Suppressor macrophage treated with lipopolysaccharide for 1 hour (primary cell): ENCODE measurements around the gene WIPI1.
"Not testable (repeated sequence)": the region's sequence is repeated elsewhere in the genome, so short reads cannot be mapped to it uniquely, and the experiment has no call there.

ENCODE experiments used
- DNase-seq, 3 donors: peaks; one replicate each; pipeline ENCODE4 v3.0.0-alpha.2; 2020 to 2022

Gene WIPI1

GRCh38 chr17:68437979-68438822 is 19.1 kb downstream of the WIPI1 start:
- DNase-seq, result peak; percentile 45 to 62 (median 54)

GRCh38 chr17:68435876-68436842 is 21.1 kb downstream of the WIPI1 start:
- peak; percentile 85 to 89 (median 87) for DNase-seq

- no peak for DNase-seq
Measured at GRCh38 chr17:68435361-68435760, 21.9 kb downstream of the WIPI1 start.

DNA sequence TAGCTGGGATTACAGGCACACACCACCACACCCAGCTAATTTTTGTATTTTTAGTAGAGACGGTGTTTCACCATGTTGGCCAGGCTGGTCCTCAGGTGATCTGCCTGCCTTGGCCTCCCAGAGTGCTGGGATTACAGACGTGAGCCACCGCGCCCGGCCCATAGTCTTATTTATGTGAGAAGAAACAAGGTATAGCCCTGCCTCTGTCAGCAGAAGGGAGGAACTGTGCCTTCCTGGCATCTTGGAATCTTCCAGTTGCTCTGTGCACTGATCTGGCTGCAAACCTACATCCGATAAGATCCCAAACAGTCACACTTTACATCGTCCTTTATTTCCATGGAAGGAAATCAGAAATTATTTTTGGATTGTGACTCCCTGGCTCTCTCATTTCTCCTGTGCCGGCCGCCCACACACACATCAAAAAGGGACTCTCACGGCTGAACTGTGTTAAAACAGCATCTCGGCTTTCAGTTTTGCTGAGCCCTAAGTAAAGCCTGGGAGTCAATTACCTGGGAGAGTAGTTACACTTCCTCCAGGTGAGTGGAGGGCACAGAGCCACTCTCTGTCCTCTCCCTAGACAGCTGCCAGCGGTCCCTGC is 23.3 kb downstream of the WIPI1 start:
- no peak for DNase-seq

DNA sequence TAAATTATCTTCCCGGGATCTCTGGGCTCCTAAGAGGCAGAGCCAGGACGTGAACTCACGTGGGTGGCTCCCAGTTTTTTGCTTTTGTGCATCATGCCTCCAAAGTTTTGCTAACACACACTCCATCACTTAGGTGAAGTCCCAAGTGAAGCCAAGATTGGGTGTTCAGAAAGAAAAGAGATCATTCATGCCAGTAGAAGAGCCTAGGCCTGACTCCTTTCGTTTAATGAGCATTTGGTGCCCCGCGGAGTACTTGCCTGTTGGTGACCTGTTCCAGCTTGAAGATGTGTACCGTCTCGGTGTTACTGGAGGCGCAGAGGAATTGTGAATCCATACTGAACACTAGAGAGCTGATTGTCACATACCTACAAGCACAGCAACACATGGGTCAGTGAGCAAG is 24.1 kb downstream of the WIPI1 start:
- DNase-seq, result no peak

DNA sequence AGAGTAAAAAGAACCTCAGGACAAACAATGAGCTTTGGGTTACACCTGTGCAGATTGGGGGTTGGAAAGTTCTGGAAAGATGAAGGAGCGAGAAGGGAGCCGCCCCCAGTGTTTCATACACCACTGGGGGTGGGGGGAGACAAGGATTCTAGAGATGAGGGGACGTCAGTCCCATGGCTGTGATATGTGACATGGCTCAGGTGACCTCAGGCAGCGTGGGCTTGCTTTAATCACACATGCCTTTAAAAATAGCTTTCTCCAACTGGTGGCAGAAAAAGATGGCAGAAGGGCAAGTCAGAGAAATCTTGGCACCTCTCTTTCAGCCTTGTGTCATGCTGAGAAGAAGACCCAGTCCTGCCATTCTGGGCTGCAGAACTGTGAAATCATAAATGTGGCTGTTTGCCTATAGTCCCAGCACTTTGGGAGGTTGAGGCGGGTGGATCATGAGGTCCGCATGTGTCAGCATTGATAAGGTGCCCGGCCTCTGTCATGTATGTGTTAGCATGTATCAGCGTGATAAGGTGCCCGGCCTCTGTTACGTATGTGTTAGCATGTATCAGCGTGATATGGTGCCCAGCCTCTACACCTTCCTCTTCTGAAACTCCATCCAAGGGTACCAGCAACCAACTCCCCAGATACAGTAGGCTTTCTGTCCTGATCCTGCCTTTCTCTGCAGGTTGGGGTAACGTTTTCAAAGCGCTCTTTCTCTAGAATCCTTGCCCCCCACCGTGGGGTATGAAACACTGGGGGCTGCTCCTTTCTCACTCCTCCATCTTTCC is 25.0 kb downstream of the WIPI1 start:
- no peak for DNase-seq

- peak; percentile 28 to 36 (median 29) for DNase-seq
Measured at GRCh38 chr17:68431661-68432071, 25.6 kb downstream of the WIPI1 start.

GRCh38 chr17:68431045-68431608 is 26.2 kb downstream of the WIPI1 start:
- no peak for DNase-seq

DNA sequence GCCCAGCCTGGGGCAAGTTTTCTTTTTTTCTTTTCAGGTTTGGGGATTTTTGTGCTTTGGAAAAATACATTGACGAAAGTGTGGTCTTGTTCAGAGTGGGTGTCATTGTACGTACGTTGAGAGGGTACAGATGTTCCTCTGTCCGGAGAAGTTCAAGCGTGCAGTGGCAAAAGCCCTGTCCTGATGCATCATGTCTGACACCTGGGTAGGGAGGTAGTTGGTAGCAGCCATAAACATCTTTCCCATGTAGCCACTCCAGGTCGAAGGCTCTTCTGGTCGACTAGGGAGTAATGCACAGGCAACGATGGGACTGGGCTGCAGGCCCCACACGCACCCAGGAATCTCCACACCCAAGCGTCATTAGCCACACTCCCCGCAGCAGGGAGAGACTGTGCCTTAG is 27.4 kb downstream of the WIPI1 start:
- DNase-seq, result no peak

DNA sequence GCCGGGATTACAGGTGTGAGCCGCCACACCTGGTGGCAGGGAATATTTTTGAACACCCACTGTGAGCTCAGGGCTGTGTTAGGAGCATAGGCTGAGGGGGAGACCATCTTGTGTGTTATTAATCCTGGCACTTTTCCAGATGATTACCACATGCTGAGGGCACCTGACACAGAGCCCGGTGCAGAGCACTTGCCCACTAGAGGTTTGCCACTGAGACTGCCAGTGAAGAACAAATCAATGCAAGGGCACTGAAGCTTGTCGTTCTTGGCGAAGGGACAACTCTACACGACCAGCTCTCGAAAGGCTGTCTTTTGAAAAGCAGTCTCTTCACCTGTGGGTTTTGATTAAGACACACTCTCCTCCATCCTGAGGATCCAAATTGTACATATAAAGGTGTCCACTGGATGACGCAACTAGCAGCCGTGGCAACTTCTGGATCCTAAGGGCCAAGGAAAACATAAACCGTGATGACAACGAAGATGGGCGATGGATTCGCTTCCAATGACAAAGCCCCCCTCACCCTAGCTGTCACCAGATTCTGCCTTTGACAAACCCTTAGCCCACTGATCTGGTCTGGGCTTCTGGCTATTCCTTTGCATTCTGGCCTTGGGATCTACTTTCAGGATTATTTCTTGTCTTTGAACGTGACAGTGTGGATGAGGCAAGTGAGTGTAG is 28.7 kb downstream of the WIPI1 start:
- DNase-seq, result no peak

DNA sequence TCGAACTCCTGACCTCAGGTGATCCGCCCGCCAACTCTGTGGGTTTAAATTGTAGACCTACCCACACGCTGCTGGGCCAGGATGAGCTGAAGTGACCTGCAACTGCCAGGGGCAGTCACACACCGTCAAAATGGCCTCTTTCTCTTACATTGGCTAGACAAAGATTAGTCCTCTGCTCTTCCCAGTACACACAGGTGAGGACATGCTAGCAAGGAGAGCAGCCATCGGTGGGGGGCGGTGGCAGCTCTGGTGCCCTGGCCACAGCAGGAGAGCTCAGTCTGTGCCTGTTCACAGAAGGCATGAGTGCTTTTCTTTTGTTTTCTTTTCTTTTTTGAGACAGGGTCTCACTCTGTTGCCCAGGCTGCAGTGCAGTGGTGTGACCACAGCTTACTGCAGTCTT is 29.7 kb downstream of the WIPI1 start:
- DNase-seq, result no peak

GRCh38 chr17:68425979-68426378 is 31.3 kb downstream of the WIPI1 start:
- DNase-seq, result no peak

- no peak for DNase-seq
Measured at GRCh38 chr17:68424861-68425260, 32.4 kb downstream of the WIPI1 start.

DNA sequence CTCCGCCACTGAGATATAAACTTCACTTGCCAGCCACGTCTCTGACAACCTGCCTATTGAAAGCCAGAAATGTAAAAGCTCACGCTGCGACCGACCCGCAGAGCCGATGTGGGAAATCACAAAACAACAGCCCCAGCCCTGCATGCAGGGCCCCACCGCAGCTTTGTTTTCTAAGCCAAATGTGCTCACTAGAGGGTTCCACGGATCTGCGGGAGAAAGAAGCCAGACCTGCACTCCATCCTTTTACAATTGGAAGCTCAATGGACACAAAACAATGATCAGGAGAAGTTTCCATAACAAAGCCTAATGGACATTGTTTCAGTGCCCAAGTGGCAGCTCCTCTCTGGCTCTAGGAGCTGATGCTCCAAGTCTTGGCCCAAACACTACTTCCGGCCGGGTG is 33.1 kb downstream of the WIPI1 start:
- DNase-seq, result no peak

GRCh38 chr17:68423251-68423650 is 34.0 kb downstream of the WIPI1 start:
- DNase-seq, result no peak

- DNase-seq, result no peak
Measured at GRCh38 chr17:68422821-68423220, 34.5 kb downstream of the WIPI1 start.

DNA sequence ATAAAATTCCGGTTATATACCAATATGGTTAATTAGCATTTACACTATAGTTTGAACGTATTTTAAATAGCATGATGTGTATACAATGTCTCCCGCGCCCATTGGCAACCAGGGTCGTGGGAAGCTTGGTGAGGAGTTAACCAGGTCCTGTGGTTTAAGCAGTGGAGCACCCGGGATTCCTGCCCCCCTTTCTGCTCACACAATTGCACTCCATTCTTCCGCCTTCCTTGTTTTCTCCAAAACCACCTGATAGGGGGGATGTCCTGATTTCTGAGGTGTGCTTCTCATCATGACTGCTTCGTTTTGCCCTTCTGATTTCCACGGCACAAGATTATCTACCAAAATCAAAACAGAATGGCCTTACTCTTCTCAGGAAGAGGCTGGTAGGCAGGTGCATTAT is 35.8 kb downstream of the WIPI1 start:
- DNase-seq, result no peak

- DNase-seq, result no peak
Measured at GRCh38 chr17:68420065-68420464, 37.2 kb downstream of the WIPI1 start.

DNA sequence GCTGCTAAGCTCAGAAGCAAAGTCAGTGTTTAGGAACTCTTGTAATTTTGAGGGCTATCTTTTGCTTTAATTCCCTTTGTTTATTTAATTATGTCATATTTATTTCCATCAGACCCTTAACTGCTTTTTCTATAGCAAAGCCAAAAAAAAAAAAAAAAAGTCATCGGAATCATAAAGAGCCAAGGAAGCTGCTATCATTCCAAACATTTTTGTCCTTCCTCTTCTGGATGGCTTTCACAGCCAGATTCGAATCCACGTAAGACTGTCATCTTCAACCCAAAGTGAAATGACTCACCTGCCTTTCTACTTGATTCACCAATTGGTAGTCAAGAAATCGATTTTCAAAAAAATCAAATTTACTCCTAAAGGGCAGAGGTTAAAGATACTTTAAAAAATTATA is 38.4 kb downstream of the WIPI1 start:
- no peak for DNase-seq

- no peak for DNase-seq
Measured at GRCh38 chr17:68417317-68417716, 40.0 kb downstream of the WIPI1 start.

DNA sequence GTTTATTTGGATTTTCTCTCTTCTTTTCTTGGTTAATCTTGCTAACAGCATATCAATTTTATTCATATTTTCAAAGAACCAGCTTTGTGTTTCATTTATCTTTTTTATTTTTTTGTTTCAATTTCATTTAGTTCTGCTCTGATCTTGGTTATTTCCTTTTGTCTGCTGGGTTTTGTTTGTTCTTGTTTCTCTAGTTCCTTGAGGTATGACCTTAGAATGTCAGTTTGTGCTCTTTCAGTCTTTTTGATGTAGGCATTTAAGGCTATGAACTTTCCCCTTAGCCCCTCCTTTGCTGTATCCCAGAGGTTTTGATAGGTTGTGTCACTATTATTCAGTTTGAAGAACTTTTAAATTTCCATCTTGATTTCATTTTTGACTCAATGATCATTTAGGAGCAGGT is 42.4 kb downstream of the WIPI1 start:
- DNase-seq, result not testable (repeated sequence)
